ENCODE data around the gene COL18A1.

DNA sequence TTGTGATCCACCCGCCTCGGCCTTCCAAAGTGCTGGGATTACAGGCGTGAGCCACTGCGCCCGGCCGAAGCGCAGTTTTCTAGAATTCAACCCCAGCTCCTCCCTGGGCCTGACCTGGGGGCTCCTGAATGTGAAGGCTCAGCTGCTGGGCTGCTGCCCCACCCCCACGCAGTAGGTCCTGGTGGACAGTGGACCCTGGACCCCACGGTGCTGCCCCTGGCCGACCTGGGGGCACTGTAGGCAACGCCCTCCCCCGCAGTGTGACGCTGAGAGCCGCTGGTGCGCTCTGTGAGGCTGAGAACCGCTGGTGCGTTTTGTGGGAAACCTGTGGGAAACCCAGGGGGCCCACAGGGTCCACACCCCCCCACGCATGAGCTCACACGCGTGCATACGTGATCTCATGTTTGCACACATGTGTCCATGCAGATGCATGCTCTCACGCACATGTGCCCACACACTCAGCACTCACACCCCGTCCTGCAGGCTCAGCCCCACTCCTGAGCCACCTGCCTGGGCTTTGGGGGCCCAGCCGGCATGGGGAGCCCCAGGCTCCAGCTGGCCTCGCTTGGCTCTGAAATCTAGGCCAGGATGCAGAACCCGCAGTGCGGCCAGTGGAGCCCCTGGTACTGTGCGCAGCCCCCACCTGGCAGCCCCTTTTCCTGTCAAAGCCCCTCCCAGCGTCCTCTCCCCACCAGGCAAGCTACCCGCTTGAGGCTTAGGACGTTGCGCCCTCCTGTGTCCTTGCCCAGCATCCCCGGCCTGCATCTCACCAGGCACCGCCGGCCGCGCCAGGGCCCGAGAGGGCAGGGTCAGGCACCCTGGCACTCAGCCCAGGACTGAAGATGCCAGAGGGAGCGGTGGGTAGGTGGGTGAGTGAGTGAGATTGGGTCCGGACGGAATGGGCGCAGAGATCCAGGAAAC is 67.7 kb downstream of the COL18A1 start:
- TF ChIP-seq CTCF (IDR thresholded peaks at IDR 0.05): no peak
- TF ChIP-seq EZH2 (IDR thresholded peaks at IDR 0.05; ENCODE audit: borderline replicate concordance, insufficient read depth, low read depth, low read length, poor library complexity, severe bottlenecking): no peak
